Stimulated activated CD8-positive, alpha-beta memory T cell treated with anti-CD3 and anti-CD28 coated beads, Interleukin-12 subunit alpha, Interleukin-12 subunit beta, amount 100 ng/mL, for 24 hours (primary cell): Measurements from ENCODE around the gene GFER.
"Not testable (repeated sequence)": the region's sequence is repeated elsewhere in the genome, so short reads cannot be mapped to it uniquely, and the experiment has no call there.

Experiments
- DNase-seq: peaks from one replicate; pipeline ENCODE4 v3.0.0-alpha.2; 2020; ENCODE audit errors: extremely low read depth

The GFER gene

GRCh38 chr16:2005646-2006045, 21.7 kb downstream of the GFER start:
- no peak for DNase-seq

GRCh38 chr16:2006317-2006716, 22.3 kb downstream of the GFER start:
- DNase-seq, result no peak

- DNase-seq, result no peak
Observed at GRCh38 chr16:2007081-2007836, 23.3 kb downstream of the GFER start.

GRCh38 chr16:2008009-2008526, 24.1 kb downstream of the GFER start:
- DNase-seq, result no peak

GRCh38 chr16:2008631-2009163, 24.7 kb downstream of the GFER start:
- DNase-seq, result no peak

GRCh38 chr16:2009164-2009711, 25.2 kb downstream of the GFER start:
- no peak for DNase-seq

GRCh38 chr16:2009791-2010510, 26.0 kb downstream of the GFER start, which contains the start of gene ZNF598:
ZNF598 (minus strand) TSS chr16:2009821.
- DNase-seq, result peak; percentile 60

- DNase-seq, result not testable (repeated sequence)
Observed at GRCh38 chr16:2011726-2012125, 27.7 kb downstream of the GFER start.

- DNase-seq, result no peak
Observed at GRCh38 chr16:2013527-2013926, 29.5 kb downstream of the GFER start.

GRCh38 chr16:2015117-2015946, 31.3 kb downstream of the GFER start:
- DNase-seq, result no peak

- no peak for DNase-seq
Observed at GRCh38 chr16:2015947-2016208, 31.9 kb downstream of the GFER start.

GRCh38 chr16:2016407-2016922, 32.5 kb downstream of the GFER start:
- no peak for DNase-seq

GRCh38 chr16:2019518-2019920, 35.5 kb downstream of the GFER start, which contains the start of gene NPW:
NPW (plus strand) TSS chr16:2019785.
- no peak for DNase-seq

GRCh38 chr16:2019921-2020831, 36.2 kb downstream of the GFER start:
- no peak for DNase-seq

- no peak for DNase-seq
Observed at GRCh38 chr16:2022723-2023091, 38.7 kb downstream of the GFER start.

- DNase-seq, result peak; percentile 79
Observed at GRCh38 chr16:2023092-2024031, 39.4 kb downstream of the GFER start.

GRCh38 chr16:2024032-2024420, 40.0 kb downstream of the GFER start:
- DNase-seq, result no peak

- no peak for DNase-seq
Observed at GRCh38 chr16:2025251-2025650, 41.3 kb downstream of the GFER start.

- DNase-seq, result no peak
Observed at GRCh38 chr16:2025878-2026460, 42.0 kb downstream of the GFER start.
